IMR-90 (cell line): ENCODE results near the gene TLDC2. TPM values are rescaled to one million over a fixed set of nuclear protein-coding genes. Genes with fewer than 3 reads are reported as not detected.
A peak's percentile ranks its signal among the peaks of the same experiment; 100 is the strongest.

Experiments used
- ATAC-seq: fragments of 200-7000 bp; cut with Tn5 transposase; 2 replicates; pipeline ENCODE4 v1.9.1; 2020; ENCODE audit warnings: low read depth, mild to moderate bottlenecking, moderate library complexity
- BruUV-seq: library from RNA; stranded (reverse); fragments of 400-500 nt; replicated peaks from 2 replicates; lab custom pipeline; 2021; lab: Mats Ljungman, UMichigan
- CTCF ChIA-PET: fragments of 300-600 bp; formaldehyde crosslinking; extraction: SDS; loops from one replicate; lab custom pipeline; 2021; ENCODE audit warnings: antibody characterized with exemption; lab: Yijun Ruan, JAX
- POLR2A ChIA-PET: fragments of 300-600 bp; sonication (Branson Sonifier 250); formaldehyde crosslinking; loops from one replicate; lab custom pipeline; 2022; ENCODE audit warnings: antibody characterized with exemption; ENCODE audit not compliant: unreplicated experiment; lab: Charles Lee
- DNase-seq: peaks from one replicate; pipeline ENCODE4 v3.0.0; 2013
- H2AFZ ChIP-seq: replicated peaks from 2 replicates; pipeline ENCODE3; 2013; ENCODE audit warnings: low read length, mild to moderate bottlenecking; ENCODE audit not compliant: poor library complexity
- H2AK5ac ChIP-seq: 2 replicates; pipeline ENCODE4 v1.6.1; 2013; ENCODE audit warnings: low read depth, low read length, inconsistent platforms
- H2AK9ac ChIP-seq: replicated peaks from 2 replicates; pipeline ENCODE3; 2013; ENCODE audit warnings: mild to moderate bottlenecking, low read depth, low read length, moderate library complexity; ENCODE audit not compliant: poor library complexity
- H2BK120ac ChIP-seq: 2 replicates; pipeline ENCODE4 v1.6.1; 2013; ENCODE audit warnings: low read depth, low read length, inconsistent platforms
- H2BK15ac ChIP-seq: 3 replicates; pipeline ENCODE4 v1.6.1; 2013; ENCODE audit warnings: low read depth, low read length, inconsistent platforms
- H2BK20ac ChIP-seq: 2 replicates; pipeline ENCODE4 v1.6.1; 2013; ENCODE audit warnings: low read depth, mild to moderate bottlenecking, inconsistent platforms, low read length, moderate library complexity
- H2BK5ac ChIP-seq: 2 replicates; pipeline ENCODE4 v1.6.1; 2013; ENCODE audit warnings: mild to moderate bottlenecking, low read depth, low read length, inconsistent platforms; ENCODE audit not compliant: poor library complexity, severe bottlenecking
- H3K14ac ChIP-seq: replicated peaks from 2 replicates; pipeline ENCODE4 v1.6.1; 2013; ENCODE audit warnings: low read depth, low read length, inconsistent platforms
- H3K18ac ChIP-seq: 2 replicates; pipeline ENCODE4 v1.6.1; 2013; ENCODE audit warnings: low read depth, low read length, control low read depth
- H3K23ac ChIP-seq: 2 replicates; pipeline ENCODE4 v1.6.1; 2013; ENCODE audit warnings: low read depth, low read length, inconsistent platforms
- H3K27ac ChIP-seq: 2 replicates; pipeline ENCODE4 v1.5.1; 2013; ENCODE audit warnings: mild to moderate bottlenecking, control low read depth, low read length; ENCODE audit not compliant: insufficient read depth
- H3K27me3 ChIP-seq: 2 replicates; pipeline ENCODE4 v1.6.1; 2013; ENCODE audit warnings: low read length; ENCODE audit not compliant: control insufficient read depth, insufficient read depth
- H3K36me3 ChIP-seq: 2 replicates; pipeline ENCODE4 v1.6.1; 2013; ENCODE audit warnings: low read length, mixed read lengths; ENCODE audit not compliant: control insufficient read depth, insufficient read depth
- H3K4ac ChIP-seq: 2 replicates; pipeline ENCODE4 v1.6.1; 2013; ENCODE audit warnings: low read depth, low read length, inconsistent platforms
- H3K4me1 ChIP-seq: 2 replicates; pipeline ENCODE4 v1.6.1; 2013; ENCODE audit warnings: low read length, mixed read lengths; ENCODE audit not compliant: control insufficient read depth, insufficient read depth
- H3K4me2 ChIP-seq: 2 replicates; pipeline ENCODE4 v1.6.1; 2013; ENCODE audit warnings: low read depth, mild to moderate bottlenecking, control low read depth, low read length, moderate library complexity
- H3K4me3 ChIP-seq: 2 replicates; pipeline ENCODE4 v1.5.1; 2013; ENCODE audit warnings: low read depth, mild to moderate bottlenecking, control low read depth, low read length, moderate library complexity; ENCODE audit not compliant: insufficient read depth
- H3K56ac ChIP-seq: 2 replicates; pipeline ENCODE4 v1.6.1; 2013; ENCODE audit warnings: low read length, inconsistent platforms; ENCODE audit not compliant: insufficient read depth; ENCODE audit errors: extremely low read depth
- H3K79me1 ChIP-seq, 2 experiments: 2 replicates each; pipeline ENCODE4 v1.6.1; 2013; ENCODE audit warnings: low read length in 2 of 2, inconsistent platforms in 1 of 2, low read depth in 1 of 2
- H3K9ac ChIP-seq: 2 replicates; pipeline ENCODE4 v1.6.1; 2013; ENCODE audit warnings: low read depth, low read length, control low read depth
- H3K9me1 ChIP-seq: 2 replicates; pipeline ENCODE4 v1.6.1; 2013; ENCODE audit warnings: low read length, inconsistent platforms; ENCODE audit not compliant: insufficient read depth
- H3K9me3 ChIP-seq: 2 replicates; pipeline ENCODE4 v1.6.1; 2013; ENCODE audit warnings: low read length; ENCODE audit not compliant: control insufficient read depth, insufficient read depth
- H4K20me1 ChIP-seq: 2 replicates; pipeline ENCODE4 v1.6.1; 2013; ENCODE audit warnings: low read length, inconsistent platforms; ENCODE audit not compliant: insufficient read depth
- H4K5ac ChIP-seq: 2 replicates; pipeline ENCODE4 v1.6.1; 2013; ENCODE audit warnings: mild to moderate bottlenecking, low read depth, low read length, control low read depth
- H4K8ac ChIP-seq, 2 experiments: 2 replicates each; pipeline ENCODE4 v1.6.1; 2013; ENCODE audit warnings: low read depth in 2 of 2, low read length in 2 of 2, control low read depth in 1 of 2, inconsistent platforms in 1 of 2
- H4K91ac ChIP-seq: 2 replicates; pipeline ENCODE4 v1.6.1; 2013; ENCODE audit warnings: low read depth, low read length, inconsistent platforms; ENCODE audit not compliant: insufficient read depth
- BHLHE40 ChIP-seq: fragments of 150-350 bp; IDR thresholded peaks from 2 replicates; pipeline ENCODE4 v1.6.1; 2016; ENCODE audit warnings: mild to moderate bottlenecking, low read depth, low read length
- CHD1 ChIP-seq: IDR thresholded peaks from 2 replicates; pipeline ENCODE4 v1.6.1; 2012; ENCODE audit warnings: low read depth, low read length, improper control_type of control experiment
- FOS ChIP-seq: fragments of 150-350 bp; IDR thresholded peaks from 2 replicates; pipeline ENCODE4 v1.6.1; 2016; ENCODE audit warnings: low read depth, low read length
- MAZ ChIP-seq: IDR thresholded peaks from 2 replicates; pipeline ENCODE4 v1.6.1; 2012; ENCODE audit warnings: low read depth, mild to moderate bottlenecking, low read length, improper control_type of control experiment, moderate library complexity, borderline replicate concordance
- MXI1 ChIP-seq: IDR thresholded peaks from 2 replicates; pipeline ENCODE4 v1.6.1; 2012; ENCODE audit warnings: low read depth, mild to moderate bottlenecking, low read length, moderate library complexity, borderline replicate concordance
- POLR2A ChIP-seq: IDR thresholded peaks from 2 replicates; pipeline ENCODE4 v1.6.1; 2012; ENCODE audit warnings: mild to moderate bottlenecking, low read depth, low read length
- RAD21 ChIP-seq: IDR thresholded peaks from 2 replicates; pipeline ENCODE4 v1.6.1; 2012; ENCODE audit warnings: low read length, improper control_type of control experiment
- RFX5 ChIP-seq: IDR thresholded peaks from 2 replicates; pipeline ENCODE4 v1.8.0; 2012; ENCODE audit warnings: low read depth, mild to moderate bottlenecking, low read length, moderate library complexity
- WGBS, 2 experiments: methylation state at CpG; one replicate each; pipeline versions ENCODE4 v1.1.5 to v1.1.7; 2013; ENCODE audit warnings: missing lambda C conversion rate in 2 of 2; ENCODE audit not compliant: insufficient read length in 1 of 2; ENCODE audit errors: extremely low coverage in 2 of 2; 5-methylcytosine and 5-hydroxymethylcytosine counted together
- dilution Hi-C: fragments of 300-500 bp; cut with HindIII; formaldehyde crosslinking; loops from one replicate; pipeline ENCODE4 v1.14.3; 2018; ENCODE audit warnings: low sequenced_read_pairs; ENCODE audit not compliant: unreplicated experiment
- in situ Hi-C: fragments of 300-500 bp; cut with MboI; formaldehyde crosslinking; loops from 3 replicates; pipeline ENCODE4 v1.14.3; 2019; ENCODE audit warnings: low sequenced_read_pairs, inconsistent platforms, mixed read lengths
- intact Hi-C: fragments of 100-400 bp; cut with micrococcal nuclease; formaldehyde crosslinking; loops from 2 replicates; pipeline ENCODE4 v1.10.0; 2022
- polyA plus RNA-seq, 3 experiments: library from polyadenylated mRNA; depleted of rRNA; stranded (reverse); fragments of >200 nt; gene quantifications; 2 replicates each; pipeline ENCODE4 v1.2.3, GENCODE V29; 2012; ENCODE audit warnings: low replicate concordance in 1 of 3
- total RNA-seq: library from RNA; depleted of rRNA; stranded (reverse); fragments of >200 nt; gene quantifications from 2 replicates; pipeline ENCODE4 v1.2.3, GENCODE V29; 2012
- TF ChIP-seq, protein P1 (sequence below): conservative IDR thresholded peaks from 2 replicates; pipeline ENCODE4 v1.5.1; 2012; ENCODE audit warnings: mild to moderate bottlenecking, low read depth, low read length, improper control_type of control experiment
- TF ChIP-seq, protein P2 (sequence below): fragments of 150-350 bp; IDR thresholded peaks from 2 replicates; pipeline ENCODE4 v1.6.1; 2016; ENCODE audit warnings: low read depth, mild to moderate bottlenecking, low read length, moderate library complexity, borderline replicate concordance
- TF ChIP-seq, protein P3 (sequence below): fragments of 150-350 bp; IDR thresholded peaks from 2 replicates; pipeline ENCODE4 v1.6.1; 2017; ENCODE audit warnings: mild to moderate bottlenecking, antibody characterized with exemption, low read length, low read depth

The TLDC2 gene
- total and polyA plus RNA-seq, 2 of the 4 experiments (the other 2 are of a cell fraction) = 0.18 to 0.19 TPM

- TF ChIP-seq, protein P1, sequence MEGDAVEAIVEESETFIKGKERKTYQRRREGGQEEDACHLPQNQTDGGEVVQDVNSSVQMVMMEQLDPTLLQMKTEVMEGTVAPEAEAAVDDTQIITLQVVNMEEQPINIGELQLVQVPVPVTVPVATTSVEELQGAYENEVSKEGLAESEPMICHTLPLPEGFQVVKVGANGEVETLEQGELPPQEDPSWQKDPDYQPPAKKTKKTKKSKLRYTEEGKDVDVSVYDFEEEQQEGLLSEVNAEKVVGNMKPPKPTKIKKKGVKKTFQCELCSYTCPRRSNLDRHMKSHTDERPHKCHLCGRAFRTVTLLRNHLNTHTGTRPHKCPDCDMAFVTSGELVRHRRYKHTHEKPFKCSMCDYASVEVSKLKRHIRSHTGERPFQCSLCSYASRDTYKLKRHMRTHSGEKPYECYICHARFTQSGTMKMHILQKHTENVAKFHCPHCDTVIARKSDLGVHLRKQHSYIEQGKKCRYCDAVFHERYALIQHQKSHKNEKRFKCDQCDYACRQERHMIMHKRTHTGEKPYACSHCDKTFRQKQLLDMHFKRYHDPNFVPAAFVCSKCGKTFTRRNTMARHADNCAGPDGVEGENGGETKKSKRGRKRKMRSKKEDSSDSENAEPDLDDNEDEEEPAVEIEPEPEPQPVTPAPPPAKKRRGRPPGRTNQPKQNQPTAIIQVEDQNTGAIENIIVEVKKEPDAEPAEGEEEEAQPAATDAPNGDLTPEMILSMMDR = no peak
- no peak for TF ChIP-seq POLR2A
These were observed 42.5 kb upstream of the TLDC2 start (continued) for GRCh38 chr20:36833275-36834020.

DNA sequence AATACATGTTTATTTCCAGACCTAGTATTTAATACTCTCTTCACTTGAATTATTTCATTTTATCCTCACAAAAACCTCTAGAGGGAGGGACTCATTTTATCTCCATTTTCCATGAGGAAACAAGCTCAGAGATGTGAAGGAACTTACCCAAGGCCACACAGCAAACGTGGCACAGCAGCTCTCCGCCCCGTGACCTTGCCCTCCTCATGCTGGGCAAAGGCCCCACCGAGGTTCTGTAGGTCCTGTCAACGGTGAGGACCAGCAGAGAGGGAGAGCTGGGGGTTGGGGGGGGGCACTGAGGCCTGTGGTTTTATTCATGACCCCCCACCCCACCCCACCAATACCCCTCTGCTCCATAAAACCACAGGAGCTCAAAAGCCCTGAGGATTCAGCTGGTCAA, 40.9 kb upstream of the TLDC2 start:
- Histone ChIP-seq H2BK120ac (peak overlapping the region; percentile 82), H3K23ac (peak overlapping the region; percentile 67), H3K18ac (peak overlapping the region; percentile 50), H3K4ac (peak overlapping the region; percentile 95), H2AK9ac (peak overlapping the region; percentile 92), H4K8ac (peak overlapping the region; percentile 69 to 90), H3K4me2 (peak overlapping the region; percentile 19; the same call in 1 of the 2 replicates), H3K56ac (peak overlapping the region; percentile 16; the same call in 1 of the 2 replicates), H3K36me3 (peaks cover 12% of the 10 kb centered on the region), H4K20me1 (peaks cover 25% of the 10 kb centered on the region; the same call in 1 of the 2 replicates), H3K27me3 (no peaks in the 10 kb centered on the region), H3K9ac (peak overlapping the region; percentile 43), H2BK20ac (peak overlapping the region; percentile 47; the same call in 1 of the 2 replicates), H2AK5ac (peak overlapping the region; percentile 97), H3K4me3 (no peak overlapping the region), H3K79me1 (peaks cover 48 to 79% of the 10 kb centered on the region in 2 experiments), H3K27ac (peak overlapping the region; percentile 86), H2BK5ac (peak overlapping the region; percentile 89), H2AFZ (peak overlapping the region; percentile 84), H4K5ac (peak overlapping the region; percentile 49), H3K9me1 (peaks cover 29% of the 10 kb centered on the region), H3K9me3 (no peaks in the 10 kb centered on the region), H4K91ac (peak overlapping the region; percentile 88), H3K4me1 (peaks cover 44% of the 10 kb centered on the region), H3K14ac (peak overlapping the region; percentile 85), H2BK15ac (peak overlapping the region; percentile 85; the same call in 1 of the 3 replicates)
- BruUV-seq = no TSS peak
- ATAC-seq (no peak), DNase-seq (no peak)
- ChIA-PET CTCF (interaction anchor here (0.6 to 1.0 kb wide), 2 partner anchors 26 to 50 kb away, joined by 3 read pairs; no protein-coding TSS in a partner anchor), POLR2A (interaction anchor here (1.2 kb wide), 1 partner anchor 25 kb away, joined by 4 read pairs; no protein-coding TSS in a partner anchor)
- WGBS, 2 experiments = no CpG with 5 or more reads among the region's 5 CpGs
- dilution Hi-C loops (no loop called here), in situ Hi-C loops (no loop called here), intact Hi-C loops (loop anchor here (1.0 kb wide), 1 partner anchor 27 kb away; no protein-coding TSS in a partner anchor)
- TF ChIP-seq CHD1 = no peak
- TF ChIP-seq RAD21 = no peak
- TF ChIP-seq MAZ = no peak
- no peak for TF ChIP-seq MXI1
- TF ChIP-seq FOS = no peak
- no peak for TF ChIP-seq BHLHE40
- TF ChIP-seq, protein P2, sequence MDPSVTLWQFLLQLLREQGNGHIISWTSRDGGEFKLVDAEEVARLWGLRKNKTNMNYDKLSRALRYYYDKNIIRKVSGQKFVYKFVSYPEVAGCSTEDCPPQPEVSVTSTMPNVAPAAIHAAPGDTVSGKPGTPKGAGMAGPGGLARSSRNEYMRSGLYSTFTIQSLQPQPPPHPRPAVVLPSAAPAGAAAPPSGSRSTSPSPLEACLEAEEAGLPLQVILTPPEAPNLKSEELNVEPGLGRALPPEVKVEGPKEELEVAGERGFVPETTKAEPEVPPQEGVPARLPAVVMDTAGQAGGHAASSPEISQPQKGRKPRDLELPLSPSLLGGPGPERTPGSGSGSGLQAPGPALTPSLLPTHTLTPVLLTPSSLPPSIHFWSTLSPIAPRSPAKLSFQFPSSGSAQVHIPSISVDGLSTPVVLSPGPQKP = no peak
- no peak for TF ChIP-seq POLR2A
- no peak for TF ChIP-seq RFX5
- TF ChIP-seq, protein P3, sequence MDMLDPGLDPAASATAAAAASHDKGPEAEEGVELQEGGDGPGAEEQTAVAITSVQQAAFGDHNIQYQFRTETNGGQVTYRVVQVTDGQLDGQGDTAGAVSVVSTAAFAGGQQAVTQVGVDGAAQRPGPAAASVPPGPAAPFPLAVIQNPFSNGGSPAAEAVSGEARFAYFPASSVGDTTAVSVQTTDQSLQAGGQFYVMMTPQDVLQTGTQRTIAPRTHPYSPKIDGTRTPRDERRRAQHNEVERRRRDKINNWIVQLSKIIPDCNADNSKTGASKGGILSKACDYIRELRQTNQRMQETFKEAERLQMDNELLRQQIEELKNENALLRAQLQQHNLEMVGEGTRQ = no peak
